OCI-LY1 (cell line): Measurements from ENCODE around the gene ANKRD33B.

Source experiments
- H2AFZ ChIP-seq: fragments of 200-600 bp; sonication (generic), shearing (Covaris generic); 2 replicates; pipeline ENCODE4 v1.6.0; 2014; ENCODE audit warnings: antibody characterized with exemption, mild to moderate bottlenecking, low read length
- H3F3A ChIP-seq: fragments of 200-600 bp; sonication (generic), shearing (Covaris generic); 2 replicates; pipeline ENCODE4 v1.6.0; 2014; ENCODE audit warnings: mild to moderate bottlenecking, antibody characterized with exemption, low read length, moderate library complexity; ENCODE audit not compliant: insufficient read depth
- H3K27ac ChIP-seq: fragments of 200-600 bp; sonication (generic); 2 replicates; pipeline ENCODE4 v1.5.1; 2014; ENCODE audit warnings: low read length, mixed run types, mild to moderate bottlenecking, low read depth; ENCODE audit not compliant: poor library complexity, severe bottlenecking
- H3K27me3 ChIP-seq: fragments of 200-600 bp; sonication (generic); 2 replicates; pipeline ENCODE4 v1.6.0; 2014; ENCODE audit warnings: antibody characterized with exemption, mild to moderate bottlenecking, low read length, moderate library complexity; ENCODE audit not compliant: insufficient read depth
- H3K36me3 ChIP-seq: fragments of 200-600 bp; sonication (generic); 2 replicates; pipeline ENCODE4 v1.6.1; 2014; ENCODE audit warnings: mild to moderate bottlenecking, antibody characterized with exemption, low read length, moderate library complexity, mixed read lengths; ENCODE audit not compliant: insufficient read depth
- H3K4me1 ChIP-seq: fragments of 200-600 bp; sonication (generic); 2 replicates; pipeline ENCODE4 v1.5.1; 2014; ENCODE audit warnings: mild to moderate bottlenecking, low read length, moderate library complexity; ENCODE audit not compliant: insufficient read depth, severe bottlenecking
- H3K4me2 ChIP-seq: fragments of 200-600 bp; sonication (generic), shearing (Covaris generic); 2 replicates; pipeline ENCODE4 v1.6.1; 2014; ENCODE audit warnings: low read length
- H3K4me3 ChIP-seq: fragments of 200-600 bp; sonication (generic); 2 replicates; pipeline ENCODE4 v1.5.1; 2014; ENCODE audit warnings: low read length, low read depth, mild to moderate bottlenecking, mixed read lengths; ENCODE audit not compliant: poor library complexity, severe bottlenecking
- H3K79me2 ChIP-seq: fragments of 200-600 bp; shearing (Covaris generic); 2 replicates; pipeline ENCODE4 v1.6.1; 2016; ENCODE audit warnings: mixed run types, low read length, mixed read lengths; ENCODE audit not compliant: insufficient read depth
- H3K9ac ChIP-seq: fragments of 200-600 bp; sonication (generic), shearing (Covaris generic); 2 replicates; pipeline ENCODE4 v1.6.1; 2014; ENCODE audit warnings: mild to moderate bottlenecking, low read length, mixed read lengths
- H3K9me2 ChIP-seq: fragments of 200-600 bp; sonication (generic), shearing (Covaris generic); 2 replicates; pipeline ENCODE4 v1.6.1; 2014; ENCODE audit warnings: low read depth, mild to moderate bottlenecking, low read length, mixed read lengths
- H3K9me3 ChIP-seq: fragments of 200-600 bp; shearing (Covaris generic); 2 replicates; pipeline ENCODE4 v1.6.1; 2014; ENCODE audit warnings: low read length, mixed read lengths
- H4K20me1 ChIP-seq: fragments of 200-600 bp; sonication (generic), shearing (Covaris generic); 2 replicates; pipeline ENCODE4 v1.6.0; 2016; ENCODE audit warnings: mild to moderate bottlenecking, low read length; ENCODE audit not compliant: insufficient read depth
- CTCF ChIP-seq: fragments of 200-600 bp; sonication (generic), shearing (Covaris generic); IDR thresholded peaks from 2 replicates; pipeline ENCODE4 v1.5.1; 2017; ENCODE audit warnings: mild to moderate bottlenecking, antibody characterized with exemption, low read length, moderate library complexity, mixed read lengths
- EZH2 ChIP-seq: fragments of 200-600 bp; sonication (generic), shearing (Covaris generic); IDR thresholded peaks from 2 replicates; pipeline ENCODE4 v1.8.0; 2017; ENCODE audit warnings: borderline replicate concordance, mixed run types, mild to moderate bottlenecking, antibody characterized with exemption, low read length, moderate library complexity, mixed read lengths

ANKRD33B gene

GRCh38 chr5:10536931-10537579 lies 26.8 kb upstream of the ANKRD33B start:
- Histone ChIP-seq H3K4me3 (no peak overlapping the region), H3K9ac (no peak overlapping the region), H3K4me1 (no peaks in the 10 kb centered on the region), H3K27me3 (no peaks in the 10 kb centered on the region), H3K79me2 (no peaks in the 10 kb centered on the region), H2AFZ (no peak overlapping the region), H3K9me2 (no peaks in the 10 kb centered on the region), H3K27ac (no peak overlapping the region), H3K9me3 (no peaks in the 10 kb centered on the region), H3F3A (no peaks in the 10 kb centered on the region), H4K20me1 (no peaks in the 10 kb centered on the region), H3K4me2 (no peak overlapping the region), H3K36me3 (no peaks in the 10 kb centered on the region)
- TF ChIP-seq EZH2 = no peak
- no peak for TF ChIP-seq CTCF

- TF ChIP-seq CTCF (no peak), EZH2 (no peak)
- no peak overlapping the region for H3K4me3 ChIP-seq
- no peaks in the 10 kb centered on the region for H3K36me3 ChIP-seq
- H3F3A ChIP-seq = no peaks in the 10 kb centered on the region
- H3K9ac ChIP-seq = no peak overlapping the region
- H4K20me1 ChIP-seq = no peaks in the 10 kb centered on the region
- no peaks in the 10 kb centered on the region for H3K27me3 ChIP-seq
- no peaks in the 10 kb centered on the region for H3K9me2 ChIP-seq
- H2AFZ ChIP-seq = no peak overlapping the region
- H3K4me2 ChIP-seq = no peak overlapping the region
- H3K79me2 ChIP-seq = no peaks in the 10 kb centered on the region
- H3K27ac ChIP-seq = no peak overlapping the region
- no peaks in the 10 kb centered on the region for H3K4me1 ChIP-seq
- H3K9me3 ChIP-seq = no peaks in the 10 kb centered on the region
These were observed 26.2 kb upstream of the ANKRD33B start for GRCh38 chr5:10537624-10538023.

GRCh38 chr5:10538103-10538788 lies 25.6 kb upstream of the ANKRD33B start:
- Histone ChIP-seq H3K4me2 (no peak overlapping the region), H2AFZ (no peak overlapping the region), H3K27ac (no peak overlapping the region), H3K9me2 (no peaks in the 10 kb centered on the region), H3K4me1 (no peaks in the 10 kb centered on the region), H4K20me1 (no peaks in the 10 kb centered on the region), H3K4me3 (no peak overlapping the region), H3F3A (no peaks in the 10 kb centered on the region), H3K79me2 (no peaks in the 10 kb centered on the region), H3K9me3 (no peaks in the 10 kb centered on the region), H3K9ac (no peak overlapping the region), H3K36me3 (no peaks in the 10 kb centered on the region), H3K27me3 (no peaks in the 10 kb centered on the region)
- TF ChIP-seq EZH2 = no peak
